ENCODE data around the gene FZD8.

Gene FZD8

DNA sequence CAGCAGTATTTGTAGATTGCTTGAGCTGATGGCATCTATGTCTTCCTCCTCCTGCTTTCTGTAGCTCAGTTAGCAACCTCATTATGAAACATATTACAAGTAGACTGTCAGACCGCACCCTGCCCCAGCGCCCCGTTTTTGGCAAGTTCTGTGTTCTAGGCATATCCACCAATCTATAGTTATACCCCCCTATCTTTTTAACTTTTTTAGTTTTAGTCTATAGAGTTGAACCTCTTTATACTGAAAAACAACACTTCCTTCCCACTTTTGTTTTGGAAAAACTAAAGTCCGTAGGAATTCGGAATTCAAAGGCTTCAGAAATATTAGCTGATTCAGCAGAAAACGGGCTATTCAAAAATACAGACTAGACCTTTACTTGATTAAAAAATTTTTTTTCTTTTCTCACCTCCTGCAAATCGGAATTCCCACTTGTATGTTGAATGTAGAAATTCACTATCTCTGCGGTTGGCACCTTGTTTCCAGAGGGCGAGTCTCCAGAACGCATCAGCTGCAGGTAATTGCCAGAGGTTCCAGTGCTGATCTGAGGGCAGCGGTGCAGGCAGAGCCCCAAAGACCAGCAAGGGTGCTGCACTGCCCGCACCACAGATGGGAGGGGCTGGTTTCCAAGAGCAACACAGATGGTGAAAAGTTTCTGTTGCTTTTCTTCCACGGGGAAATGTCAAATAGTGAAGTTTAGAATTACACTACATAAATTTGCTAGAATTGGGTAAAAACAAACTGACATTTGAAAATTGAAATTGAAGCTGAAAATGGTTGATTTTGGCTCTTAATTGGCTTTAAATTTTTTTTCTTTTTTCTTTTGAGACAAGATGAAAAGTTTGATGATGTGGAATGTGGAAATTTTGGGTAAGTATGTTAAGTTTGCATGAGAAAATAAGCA lies 2.2 kb upstream of the FZD8 start:
- Histone ChIP-seq H2BK15ac (replicated peaks; ENCODE audit: low read depth) (no peak overlapping the region), H3K79me2 (ENCODE audit: control insufficient read depth, insufficient read depth, low read length) (peaks cover 5% of the 10 kb centered on the region), H2AK5ac (ENCODE audit: low read length) (no peak overlapping the region), H3K4me3 (ENCODE audit: low read length) (peak overlapping the region; percentile 8), H3K4me1 (ENCODE audit: control insufficient read depth, low read depth, low read length) (peaks cover 1% of the 10 kb centered on the region), H3K36me3 (ENCODE audit: control insufficient read depth, insufficient read depth, low read length) (no peaks in the 10 kb centered on the region), H4K5ac (ENCODE audit: low read length) (no peak overlapping the region), H3K9ac (ENCODE audit: low read length) (peak overlapping the region; percentile 26), H3K79me1 (ENCODE audit: low read length) (no peaks in the 10 kb centered on the region), H2BK120ac (ENCODE audit: low read depth, low read length) (no peak overlapping the region), H3K18ac (ENCODE audit: low read length) (peak overlapping the region; percentile 25), H3K4me2 (ENCODE audit: low read length) (peak overlapping the region; percentile 83), H4K8ac (ENCODE audit: low read depth, low read length) (no peak overlapping the region), H2BK5ac (ENCODE audit: low read length) (no peak overlapping the region), H3K27ac (ENCODE audit: low read depth, low read length) (no peak overlapping the region), H3K27me3 (ENCODE audit: insufficient read depth, low read length, poor library complexity) (no peaks in the 10 kb centered on the region), H3K56ac (ENCODE audit: low read length) (peak overlapping the region; percentile 18), H3K4ac (ENCODE audit: low read depth, low read length) (no peak overlapping the region), H3K23ac (ENCODE audit: low read length) (no peak overlapping the region)
- WGBS (ENCODE audit: extremely low coverage, insufficient coverage, low lambda C conversion rate) = no CpG with 5 or more reads among the region's 13 CpGs
- DNase-seq = peak; percentile 36

DNA sequence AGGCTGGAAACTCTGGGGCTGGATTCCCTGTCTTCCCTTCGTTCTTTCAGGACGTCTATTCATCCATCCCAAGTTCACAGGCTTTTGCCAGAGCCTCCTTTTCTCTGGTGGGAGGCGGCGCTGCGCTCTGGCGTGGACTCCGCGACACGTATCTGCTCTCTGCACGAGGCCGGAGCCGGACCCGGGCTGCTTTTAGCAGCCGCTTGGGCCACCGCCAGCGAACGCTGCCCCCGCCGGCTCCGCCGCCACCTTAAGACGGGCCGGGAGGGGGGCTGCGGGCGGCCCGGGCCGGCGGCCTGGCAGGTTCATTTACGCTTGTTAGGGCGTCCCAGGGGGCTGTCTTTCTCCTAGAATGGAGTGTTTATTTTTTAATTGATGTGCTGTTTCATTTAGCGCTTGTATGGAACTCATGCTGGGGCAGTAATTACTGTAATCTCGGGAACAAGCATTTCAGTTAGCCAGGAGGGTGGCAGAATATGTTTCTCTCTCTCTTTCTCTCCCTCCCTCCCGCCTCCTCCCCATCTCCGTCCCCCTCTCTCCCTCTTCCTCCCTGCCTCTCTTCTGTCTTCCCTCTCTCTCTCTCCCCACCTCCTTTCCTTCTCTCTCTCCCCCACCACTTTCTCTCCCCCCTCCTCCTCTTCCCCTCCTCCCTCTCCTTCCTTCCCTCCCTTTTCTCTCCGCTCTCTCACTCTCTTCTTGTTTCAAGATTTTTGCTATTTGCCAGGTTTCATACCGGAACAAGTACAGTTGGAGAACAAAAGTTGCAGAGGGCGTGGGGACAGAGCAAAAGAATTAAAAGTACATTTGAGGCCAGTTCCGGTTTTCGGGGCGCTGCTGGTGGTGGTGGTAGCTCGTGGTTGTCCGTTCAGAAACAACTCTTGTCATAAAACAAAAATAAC lies 1.3 kb upstream of the FZD8 start:
- Histone ChIP-seq H3K56ac (ENCODE audit: low read length) (peak overlapping the region; percentile 85), H3K36me3 (ENCODE audit: control insufficient read depth, insufficient read depth, low read length) (no peaks in the 10 kb centered on the region), H2BK120ac (ENCODE audit: low read depth, low read length) (peak overlapping the region; percentile 83), H2BK5ac (ENCODE audit: low read length) (peak overlapping the region; percentile 78), H3K27me3 (ENCODE audit: insufficient read depth, low read length, poor library complexity) (no peaks in the 10 kb centered on the region), H2AK5ac (ENCODE audit: low read length) (no peak overlapping the region), H4K5ac (ENCODE audit: low read length) (no peak overlapping the region), H2BK15ac (replicated peaks; ENCODE audit: low read depth) (no peak overlapping the region), H3K79me1 (ENCODE audit: low read length) (no peaks in the 10 kb centered on the region), H3K4ac (ENCODE audit: low read depth, low read length) (peak overlapping the region; percentile 38), H3K18ac (ENCODE audit: low read length) (peak overlapping the region; percentile 65), H3K79me2 (ENCODE audit: control insufficient read depth, insufficient read depth, low read length) (peaks cover 5% of the 10 kb centered on the region), H4K8ac (ENCODE audit: low read depth, low read length) (no peak overlapping the region), H3K4me3 (ENCODE audit: low read length) (peak overlapping the region; percentile 18), H3K4me1 (ENCODE audit: control insufficient read depth, low read depth, low read length) (peaks cover 1% of the 10 kb centered on the region), H3K9ac (ENCODE audit: low read length) (peak overlapping the region; percentile 68), H3K23ac (ENCODE audit: low read length) (no peak overlapping the region), H3K4me2 (ENCODE audit: low read length) (peak overlapping the region; percentile 83), H3K27ac (ENCODE audit: low read depth, low read length) (peak overlapping the region; percentile 72)
- WGBS (ENCODE audit: extremely low coverage, insufficient coverage, low lambda C conversion rate) = no CpG with 5 or more reads among the region's 42 CpGs
- DNase-seq = peak; percentile 88

DNA sequence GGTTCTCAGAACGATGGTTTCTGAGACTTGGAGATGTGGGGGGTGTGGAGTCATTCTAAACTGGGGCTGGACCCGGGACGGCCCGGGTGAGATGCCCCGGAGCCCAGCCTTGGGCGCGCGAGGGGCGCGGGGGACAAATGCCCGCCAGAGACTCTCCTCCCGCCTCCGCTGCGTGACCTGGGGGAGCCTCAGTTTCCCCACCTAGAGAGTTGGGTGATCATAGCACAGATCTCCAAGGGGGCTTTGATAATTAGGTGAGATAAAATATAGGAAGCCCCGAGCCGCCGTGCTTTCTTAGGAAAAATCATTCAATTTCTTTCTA lies 658 bp upstream of the FZD8 start:
- H3K56ac ChIP-seq (ENCODE audit: low read length) = peak overlapping the region; percentile 91
- DNase-seq = no peak
- H3K79me2 ChIP-seq (ENCODE audit: control insufficient read depth, insufficient read depth, low read length) = peaks cover 5% of the 10 kb centered on the region
- H3K4ac ChIP-seq (ENCODE audit: low read depth, low read length) = peak overlapping the region; percentile 38
- peak overlapping the region; percentile 72 for H3K27ac ChIP-seq (ENCODE audit: low read depth, low read length)
- H2AK5ac ChIP-seq (ENCODE audit: low read length) = no peak overlapping the region
- peaks cover 3% of the 10 kb centered on the region for H3K4me1 ChIP-seq (ENCODE audit: control insufficient read depth, low read depth, low read length)
- H2BK5ac ChIP-seq (ENCODE audit: low read length) = no peak overlapping the region
- no peak overlapping the region for H3K23ac ChIP-seq (ENCODE audit: low read length)
- peak overlapping the region; percentile 65 for H3K18ac ChIP-seq (ENCODE audit: low read length)
- H3K9ac ChIP-seq (ENCODE audit: low read length) = peak overlapping the region; percentile 68
- peak overlapping the region; percentile 18 for H3K4me3 ChIP-seq (ENCODE audit: low read length)
- WGBS (ENCODE audit: extremely low coverage, insufficient coverage, low lambda C conversion rate) = no CpG with 5 or more reads among the region's 17 CpGs
- H3K4me2 ChIP-seq (ENCODE audit: low read length) = peak overlapping the region; percentile 83
- H3K27me3 ChIP-seq (ENCODE audit: insufficient read depth, low read length, poor library complexity) = no peaks in the 10 kb centered on the region
- no peaks in the 10 kb centered on the region for H3K36me3 ChIP-seq (ENCODE audit: control insufficient read depth, insufficient read depth, low read length)
- H4K8ac ChIP-seq (ENCODE audit: low read depth, low read length) = no peak overlapping the region
- H2BK120ac ChIP-seq (ENCODE audit: low read depth, low read length) = peak overlapping the region; percentile 83
- peak overlapping the region; percentile 28 for H2BK15ac ChIP-seq (replicated peaks; ENCODE audit: low read depth)
- H4K5ac ChIP-seq (ENCODE audit: low read length) = no peak overlapping the region
- no peaks in the 10 kb centered on the region for H3K79me1 ChIP-seq (ENCODE audit: low read length)

DNA sequence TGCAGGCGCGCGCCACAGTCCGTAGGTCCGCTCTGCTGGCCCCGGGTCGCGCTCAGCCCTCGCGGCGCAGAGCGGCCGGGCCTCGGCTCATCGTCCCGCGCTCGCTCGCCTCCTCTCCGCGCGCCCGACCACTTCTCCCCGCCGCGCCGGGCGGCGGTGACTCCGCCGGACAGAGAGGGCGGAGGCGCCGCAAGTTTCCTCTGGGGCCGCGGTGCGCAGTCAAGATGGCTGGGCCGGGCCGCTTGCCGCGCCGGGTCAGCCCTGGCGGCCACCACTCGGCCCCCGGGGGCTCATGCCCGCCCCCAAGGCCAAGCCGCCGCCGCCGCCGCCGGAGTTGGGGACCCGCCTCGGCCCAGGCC lies 441 bp downstream of the FZD8 start:
- peak overlapping the region; percentile 86 for H3K56ac ChIP-seq (ENCODE audit: low read length)
- H4K8ac ChIP-seq (ENCODE audit: low read depth, low read length) = no peak overlapping the region
- no peaks in the 10 kb centered on the region for H3K36me3 ChIP-seq (ENCODE audit: control insufficient read depth, insufficient read depth, low read length)
- no peaks in the 10 kb centered on the region for H3K27me3 ChIP-seq (ENCODE audit: insufficient read depth, low read length, poor library complexity)
- H3K27ac ChIP-seq (ENCODE audit: low read depth, low read length) = peak overlapping the region; percentile 80
- no peak overlapping the region for H2AK5ac ChIP-seq (ENCODE audit: low read length)
- H4K5ac ChIP-seq (ENCODE audit: low read length) = no peak overlapping the region
- no peaks in the 10 kb centered on the region for H3K79me1 ChIP-seq (ENCODE audit: low read length)
- DNase-seq = no peak
- peaks cover 5% of the 10 kb centered on the region for H3K79me2 ChIP-seq (ENCODE audit: control insufficient read depth, insufficient read depth, low read length)
- H3K23ac ChIP-seq (ENCODE audit: low read length) = no peak overlapping the region
- H3K4me3 ChIP-seq (ENCODE audit: low read length) = peak overlapping the region; percentile 49
- WGBS (ENCODE audit: extremely low coverage, insufficient coverage, low lambda C conversion rate) = no CpG with 5 or more reads among the region's 54 CpGs
- peak overlapping the region; percentile 51 for H3K4me2 ChIP-seq (ENCODE audit: low read length)
- peaks cover 3% of the 10 kb centered on the region for H3K4me1 ChIP-seq (ENCODE audit: control insufficient read depth, low read depth, low read length)
- peak overlapping the region; percentile 77 for H3K9ac ChIP-seq (ENCODE audit: low read length)
- peak overlapping the region; percentile 88 for H3K18ac ChIP-seq (ENCODE audit: low read length)
- H3K4ac ChIP-seq (ENCODE audit: low read depth, low read length) = peak overlapping the region; percentile 82
- no peak overlapping the region for H2BK5ac ChIP-seq (ENCODE audit: low read length)
- H2BK120ac ChIP-seq (ENCODE audit: low read depth, low read length) = no peak overlapping the region
- H2BK15ac ChIP-seq (replicated peaks; ENCODE audit: low read depth) = no peak overlapping the region

DNA sequence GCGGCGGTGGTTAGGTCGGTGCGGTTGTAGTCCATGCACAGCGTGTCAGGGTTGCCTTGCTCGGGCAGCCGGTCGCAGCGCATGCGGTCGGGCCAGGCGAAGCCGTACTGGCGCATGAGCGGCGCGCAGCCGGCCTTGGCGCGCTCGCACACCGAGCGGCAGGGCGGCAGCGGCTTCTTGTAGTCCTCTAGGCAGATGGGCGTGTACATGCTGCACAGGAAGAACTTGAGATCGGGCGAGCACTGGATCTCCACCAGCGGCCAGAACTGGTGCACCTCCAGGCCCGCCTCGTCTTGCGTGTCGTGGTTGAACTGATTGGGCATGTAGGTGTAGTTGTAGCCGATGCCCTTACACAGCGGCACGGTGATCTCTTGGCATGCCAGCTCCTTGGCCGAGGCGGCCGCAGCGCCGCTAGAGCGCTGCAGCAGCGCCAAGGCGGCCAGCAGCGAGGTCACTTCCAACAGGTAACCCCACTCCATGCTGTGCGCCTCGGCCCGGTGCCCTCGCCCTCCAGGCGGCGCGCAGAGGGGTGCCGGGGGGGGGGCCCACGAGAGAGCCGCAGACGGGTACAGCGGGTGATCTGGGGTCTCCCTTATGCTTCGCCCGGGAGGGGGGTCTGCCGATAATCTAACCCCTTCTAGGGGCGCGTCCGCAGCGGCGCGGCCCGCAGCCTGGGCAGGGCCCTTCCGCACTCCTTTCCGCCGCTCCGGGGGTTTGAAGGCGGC lies 983 bp downstream of the FZD8 start:
- no CpG with 5 or more reads among the region's 72 CpGs for WGBS (ENCODE audit: extremely low coverage, insufficient coverage, low lambda C conversion rate)
- H2BK5ac ChIP-seq (ENCODE audit: low read length) = no peak overlapping the region
- H2AK5ac ChIP-seq (ENCODE audit: low read length) = no peak overlapping the region
- no peak overlapping the region for H2BK120ac ChIP-seq (ENCODE audit: low read depth, low read length)
- DNase-seq = peak; percentile 93
- peak overlapping the region; percentile 49 for H3K4me3 ChIP-seq (ENCODE audit: low read length)
- H3K27ac ChIP-seq (ENCODE audit: low read depth, low read length) = peak overlapping the region; percentile 80
- H3K23ac ChIP-seq (ENCODE audit: low read length) = peak overlapping the region; percentile 15
- H3K4ac ChIP-seq (ENCODE audit: low read depth, low read length) = peak overlapping the region; percentile 82
- H2BK15ac ChIP-seq (replicated peaks; ENCODE audit: low read depth) = no peak overlapping the region
- no peaks in the 10 kb centered on the region for H3K79me1 ChIP-seq (ENCODE audit: low read length)
- peak overlapping the region; percentile 88 for H3K18ac ChIP-seq (ENCODE audit: low read length)
- H4K8ac ChIP-seq (ENCODE audit: low read depth, low read length) = no peak overlapping the region
- H3K36me3 ChIP-seq (ENCODE audit: control insufficient read depth, insufficient read depth, low read length) = no peaks in the 10 kb centered on the region
- peak overlapping the region; percentile 86 for H3K56ac ChIP-seq (ENCODE audit: low read length)
- H3K27me3 ChIP-seq (ENCODE audit: insufficient read depth, low read length, poor library complexity) = no peaks in the 10 kb centered on the region
- peak overlapping the region; percentile 51 for H3K4me2 ChIP-seq (ENCODE audit: low read length)
- H3K4me1 ChIP-seq (ENCODE audit: control insufficient read depth, low read depth, low read length) = peaks cover 3% of the 10 kb centered on the region
- H3K79me2 ChIP-seq (ENCODE audit: control insufficient read depth, insufficient read depth, low read length) = peaks cover 5% of the 10 kb centered on the region
- H4K5ac ChIP-seq (ENCODE audit: low read length) = no peak overlapping the region
- peak overlapping the region; percentile 77 for H3K9ac ChIP-seq (ENCODE audit: low read length)
